CD4-positive, alpha-beta T cell treated with Interferon gamma for 1 hour (primary cell): ENCODE data around the gene F2R.
"Not testable (repeated sequence)": the region's sequence is repeated elsewhere in the genome, so short reads cannot be mapped to it uniquely, and the experiment has no call there.

Experiments
- DNase-seq: peaks from one replicate; pipeline ENCODE4 v3.0.0-alpha.2; 2020

F2R gene

GRCh38 chr5:76715736-76716455 is at the start of gene F2R:
Gene F2R (plus strand): TSS chr5:76716126. CDS start chr5:76716308, 182 bp downstream.
- DNase-seq: peak; percentile 32

- no peak for DNase-seq
Observed at GRCh38 chr5:76667495-76667894, 48.4 kb upstream of the F2R start.

- no peak for DNase-seq
Observed at GRCh38 chr5:76669245-76669644, 46.7 kb upstream of the F2R start.

GRCh38 chr5:76670508-76670907 is 45.4 kb upstream of the F2R start:
- no peak for DNase-seq

GRCh38 chr5:76672242-76672641 is 43.7 kb upstream of the F2R start:
- DNase-seq: no peak

- DNase-seq: no peak
Observed at GRCh38 chr5:76673125-76673524, 42.8 kb upstream of the F2R start.

GRCh38 chr5:76674330-76675066 is 41.4 kb upstream of the F2R start:
- DNase-seq: no peak

GRCh38 chr5:76675364-76675763 is 40.6 kb upstream of the F2R start:
- DNase-seq: no peak

- no peak for DNase-seq
Observed at GRCh38 chr5:76677849-76678472, 38.0 kb upstream of the F2R start.

- no peak for DNase-seq
Observed at GRCh38 chr5:76679231-76679630, 36.7 kb upstream of the F2R start.

- DNase-seq: not testable (repeated sequence)
Observed at GRCh38 chr5:76680826-76681225, 35.1 kb upstream of the F2R start.

- DNase-seq: no peak
Observed at GRCh38 chr5:76681287-76681686, 34.6 kb upstream of the F2R start.

- no peak for DNase-seq
Observed at GRCh38 chr5:76682387-76682786, 33.5 kb upstream of the F2R start.

- no peak for DNase-seq
Observed at GRCh38 chr5:76683816-76684731, 31.9 kb upstream of the F2R start.

GRCh38 chr5:76684756-76685519 is 31.0 kb upstream of the F2R start:
- DNase-seq: no peak

GRCh38 chr5:76685704-76686103 is 30.2 kb upstream of the F2R start:
- DNase-seq: no peak

- no peak for DNase-seq
Observed at GRCh38 chr5:76688212-76688611, 27.7 kb upstream of the F2R start.

GRCh38 chr5:76688836-76689235 is 27.1 kb upstream of the F2R start:
- no peak for DNase-seq

GRCh38 chr5:76689321-76690036 is 26.4 kb upstream of the F2R start:
- DNase-seq: no peak

GRCh38 chr5:76690037-76690679 is 25.8 kb upstream of the F2R start:
- DNase-seq: no peak
